DMS153 treated with DMSO at 0.1 percent for 48 hours (cell line): ENCODE measurements around the gene APOE.
"Not testable (repeated sequence)": the region's sequence is repeated elsewhere in the genome, so short reads cannot be mapped to it uniquely, and the experiment has no call there.

Source experiments
- DNase-seq: peaks from one replicate; lab custom pipeline; 2025; ENCODE audit not compliant: unreplicated experiment; lab: John Stamatoyannopoulos, UW

The APOE gene

GRCh38 chr19:44883922-44884321 is 21.7 kb upstream of the APOE start:
- DNase-seq = no peak

GRCh38 chr19:44884566-44884965 is 21.0 kb upstream of the APOE start:
- no peak for DNase-seq

- no peak for DNase-seq
Observed at GRCh38 chr19:44886141-44886540, 19.5 kb upstream of the APOE start.

- no peak for DNase-seq
Observed at GRCh38 chr19:44887648-44888047, 17.9 kb upstream of the APOE start.

- not testable (repeated sequence) for DNase-seq
Observed at GRCh38 chr19:44888335-44888734, 17.3 kb upstream of the APOE start.

GRCh38 chr19:44889830-44890365 is 15.7 kb upstream of the APOE start:
- DNase-seq = no peak

GRCh38 chr19:44890366-44891015 is 15.1 kb upstream of the APOE start:
- peak; percentile 100 for DNase-seq

- peak; percentile 100 for DNase-seq
Observed at GRCh38 chr19:44891016-44891882, 14.3 kb upstream of the APOE start, which contains the start of gene TOMM40. Gene TOMM40 (plus strand): TSS chr19:44891254. CDS start chr19:44891416, 162 bp downstream.

- no peak for DNase-seq
Observed at GRCh38 chr19:44892932-44893331, 12.7 kb upstream of the APOE start.

GRCh38 chr19:44893332-44894051 is 12.1 kb upstream of the APOE start:
- no peak for DNase-seq

GRCh38 chr19:44894052-44894400 is 11.6 kb upstream of the APOE start:
- no peak for DNase-seq

- no peak for DNase-seq
Observed at GRCh38 chr19:44894946-44895345, 10.7 kb upstream of the APOE start.

- no peak for DNase-seq
Observed at GRCh38 chr19:44897835-44898234, 7.8 kb upstream of the APOE start.

- DNase-seq = no peak
Observed at GRCh38 chr19:44900328-44901244, 5.0 kb upstream of the APOE start.

- DNase-seq = no peak
Observed at GRCh38 chr19:44903216-44903601, 2.4 kb upstream of the APOE start.

GRCh38 chr19:44903602-44904425 is 1.8 kb upstream of the APOE start:
- no peak for DNase-seq

GRCh38 chr19:44904426-44904994 is 1.1 kb upstream of the APOE start:
- no peak for DNase-seq

- no peak for DNase-seq
Observed at GRCh38 chr19:44907613-44908012, 2.0 kb downstream of the APOE start.
